Tibial nerve (tissue), 4 donors: ENCODE measurements around the gene BAZ2B. TPM values are rescaled to one million over a fixed set of nuclear protein-coding genes. Genes with fewer than 3 reads are reported as not detected.
A peak's percentile ranks its signal among the peaks of the same experiment; 100 is the strongest.

ENCODE experiments used
- DNase-seq, 2 donors: peaks; one replicate each; pipeline ENCODE4 v3.0.0-alpha.2; 2019; ENCODE audit warnings: low spot score in 2 of 2
- H3K27ac ChIP-seq, 4 donors: fragments of 200-600 bp; sonication (generic) in 3 of 4; one replicate each; pipeline ENCODE4 v1.5.1; 2017 to 2019; ENCODE audit warnings: mild to moderate bottlenecking in 1 of 4
- H3K27me3 ChIP-seq, 2 donors: fragments of 200-600 bp; sonication (generic) in 1 of 2; one replicate each; pipeline versions ENCODE4 v1.5.1 to v1.6.0; 2017 to 2019
- H3K36me3 ChIP-seq, 3 donors: fragments of 200-600 bp; sonication (generic); one replicate each; pipeline ENCODE4 v1.5.1; 2018 to 2019
- H3K4me1 ChIP-seq, 4 donors: fragments of 200-600 bp; sonication (generic) in 3 of 4; one replicate each; pipeline ENCODE4 v1.5.1; 2017 to 2019
- H3K4me3 ChIP-seq, 4 donors: fragments of 200-600 bp; sonication (generic) in 3 of 4; one replicate each; pipeline ENCODE4 v1.5.1; 2017 to 2019; ENCODE audit warnings: mild to moderate bottlenecking in 1 of 4, moderate library complexity in 1 of 4
- H3K9me3 ChIP-seq, 4 donors: fragments of 200-600 bp; sonication (generic) in 3 of 4; one replicate each; pipeline ENCODE4 v1.5.1; 2017 to 2019
- CTCF ChIP-seq, 5 experiments: fragments of 200-600 bp in 3 of 5; fragments of 450-650 bp in 2 of 5; sonication (generic) in 3 of 5; IDR thresholded peaks; one replicate each; pipeline ENCODE4 v1.5.1; 2016 to 2019; ENCODE audit warnings: antibody characterized with exemption in 5 of 5, mild to moderate bottlenecking in 3 of 5, moderate library complexity in 2 of 5
- EP300 ChIP-seq, 2 donors: sonication (generic); formaldehyde crosslinking; IDR thresholded peaks; one replicate each; pipeline ENCODE4 v1.6.1; 2017; ENCODE audit warnings: antibody characterized with exemption in 2 of 2, mild to moderate bottlenecking in 1 of 2
- POLR2A ChIP-seq, 2 donors: fragments of 450-650 bp; IDR thresholded peaks; one replicate each; pipeline ENCODE4 v1.6.1; 2017; ENCODE audit warnings: antibody characterized with exemption in 2 of 2, mild to moderate bottlenecking in 2 of 2, moderate library complexity in 2 of 2
- WGBS, 2 donors: methylation state at CpG; one replicate each; pipeline ENCODE4 v1.1.5; 2018; 5-methylcytosine and 5-hydroxymethylcytosine counted together
- total RNA-seq, 4 donors: library from RNA; depleted of rRNA; stranded (reverse); fragments of >200 nt; gene quantifications; one replicate each; pipeline ENCODE4 v1.1.0, GENCODE V29; 2016

Gene BAZ2B
- total RNA-seq, 4 donors from 2014 or later: 98.4 to 135 (median 114) TPM

DNA sequence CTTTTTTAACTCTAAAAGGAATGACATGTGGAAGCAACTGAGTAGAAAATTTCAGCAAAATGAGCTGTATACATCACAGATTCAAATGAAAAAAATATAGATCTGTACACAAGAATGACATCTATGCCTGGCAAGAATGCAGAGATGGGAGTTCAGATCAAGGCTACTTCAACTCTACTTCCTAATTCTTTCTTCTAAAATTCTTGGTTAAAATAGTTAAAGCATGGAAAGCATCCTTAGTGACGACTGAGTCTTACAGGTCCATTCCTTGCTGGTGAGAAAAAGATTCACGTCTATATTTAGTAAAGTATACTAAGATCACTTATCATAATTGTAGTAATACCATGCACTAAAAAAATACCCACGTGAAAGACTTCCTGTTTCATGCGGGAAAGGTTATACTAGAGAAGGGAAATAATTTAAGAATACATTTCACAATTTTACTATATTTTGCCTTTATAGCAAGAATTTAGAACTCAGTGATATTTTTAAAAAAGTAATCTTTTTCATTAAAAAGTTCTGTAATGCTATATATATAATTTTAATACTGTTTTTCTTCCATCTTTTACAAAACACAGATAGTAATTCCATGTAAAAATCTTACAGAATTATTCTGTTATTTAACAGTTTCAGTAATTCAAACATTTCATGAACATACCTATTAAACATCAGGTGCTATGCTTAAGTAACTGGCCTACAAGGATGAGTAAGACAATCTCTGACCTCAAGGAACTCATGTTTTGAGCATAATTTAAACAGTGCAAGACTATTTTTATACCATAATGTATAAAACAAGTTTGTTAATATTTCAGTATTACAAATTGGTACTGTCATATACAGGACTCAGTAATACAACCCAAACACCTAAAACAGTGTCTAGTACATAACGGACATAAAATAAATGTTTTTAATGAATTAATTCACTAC, 159.6 kb downstream of the BAZ2B start:
- DNase-seq: no peak
- Histone ChIP-seq H3K4me3 (no peak overlapping the region), H3K9me3 (no peaks in the 10 kb centered on the region), H3K27me3 (no peaks in the 10 kb centered on the region), H3K27ac (no peak overlapping the region), H3K36me3 (no peaks in the 10 kb centered on the region), H3K4me1 (peaks cover 0 to 27% (median 8%) of the 10 kb centered on the region in 4 donors)
- WGBS, 2 donors: 46 to 53% methylated on average over 5 of the region's 5 CpGs
- TF ChIP-seq POLR2A (IDR thresholded peaks at IDR 0.05) (no peak), EP300 (IDR thresholded peaks at IDR 0.05) (no peak), CTCF (IDR thresholded peaks at IDR 0.05) (no peak)

- Histone ChIP-seq H3K27me3 (no peaks in the 10 kb centered on the region), H3K27ac (peak overlapping the region in 1 of 4 donors; percentile 29), H3K4me3 (no peak overlapping the region), H3K9me3 (no peaks in the 10 kb centered on the region), H3K36me3 (no peaks in the 10 kb centered on the region), H3K4me1 (peaks cover 0 to 27% (median 8%) of the 10 kb centered on the region in 4 donors)
- TF ChIP-seq POLR2A (IDR thresholded peaks at IDR 0.05) (no peak), EP300 (IDR thresholded peaks at IDR 0.05) (no peak), CTCF (IDR thresholded peaks at IDR 0.05) (no peak)
- no peak for DNase-seq
Measured at GRCh38 chr2:159455330-159455918, 160.9 kb downstream of the BAZ2B start.

DNA sequence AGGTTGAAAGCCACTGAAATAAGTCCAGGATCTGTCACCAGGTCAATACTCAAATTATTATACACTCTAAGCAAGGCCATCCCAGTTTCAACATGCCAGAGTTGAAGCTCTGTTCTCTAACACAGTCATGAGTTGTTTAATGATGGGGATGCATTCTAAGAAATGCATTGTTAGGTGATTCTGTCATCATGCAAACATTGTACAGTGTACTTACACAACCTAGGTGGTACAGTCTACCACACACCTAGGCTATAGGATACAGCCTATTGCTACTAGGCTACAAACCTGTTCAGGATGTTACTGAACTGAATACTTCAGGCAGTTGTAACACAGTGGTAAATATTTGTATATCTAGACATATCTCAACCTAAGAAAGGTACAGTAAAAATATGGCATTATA, 162.2 kb downstream of the BAZ2B start:
- H3K4me1 ChIP-seq: peaks cover 0 to 27% (median 7%) of the 10 kb centered on the region in 4 donors
- no peak for TF ChIP-seq EP300 (IDR thresholded peaks at IDR 0.05)
- no peak for TF ChIP-seq POLR2A (IDR thresholded peaks at IDR 0.05)
- no peak for TF ChIP-seq CTCF (IDR thresholded peaks at IDR 0.05)
- H3K9me3 ChIP-seq: no peaks in the 10 kb centered on the region
- DNase-seq: no peak
- no peaks in the 10 kb centered on the region for H3K36me3 ChIP-seq
- H3K4me3 ChIP-seq: no peak overlapping the region
- no peaks in the 10 kb centered on the region for H3K27me3 ChIP-seq
- H3K27ac ChIP-seq: no peak overlapping the region

GRCh38 chr2:159450180-159450579, 166.2 kb downstream of the BAZ2B start:
- 82 to 83% methylated on average over 3 of the region's 3 CpGs for WGBS, 2 donors
- H3K4me3 ChIP-seq: no peak overlapping the region

DNA sequence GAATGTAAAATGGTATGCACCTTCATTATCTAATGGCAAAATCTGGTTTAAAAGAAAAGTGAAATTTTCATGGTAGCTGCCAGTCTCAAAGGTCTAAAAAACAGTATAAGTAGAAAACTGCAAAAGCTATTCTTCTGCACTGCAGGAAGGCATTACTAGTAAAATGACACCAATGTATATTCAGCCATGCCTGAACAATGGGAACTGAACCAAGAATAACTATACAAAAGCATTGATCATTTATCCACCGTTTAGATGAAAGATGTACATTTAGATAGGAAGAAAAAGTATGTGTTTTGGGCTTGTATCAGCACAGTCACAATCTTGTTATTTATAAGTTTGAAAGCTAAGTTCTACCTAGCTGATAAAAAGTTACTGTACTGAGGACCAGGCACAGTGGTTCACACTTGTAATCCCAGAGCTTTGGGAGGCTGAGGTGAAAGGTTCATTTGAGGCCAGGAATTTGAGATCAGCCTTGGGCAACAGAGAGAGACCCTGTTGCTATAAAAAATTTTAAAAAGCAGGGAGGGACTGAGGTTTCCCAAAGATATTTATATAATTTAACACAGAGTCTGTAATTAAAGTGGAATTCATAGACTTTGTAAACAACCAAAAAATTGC, 166.7 kb downstream of the BAZ2B start:
- Histone ChIP-seq H3K9me3 (no peaks in the 10 kb centered on the region), H3K4me1 (no peaks in the 10 kb centered on the region), H3K27ac (no peak overlapping the region), H3K36me3 (peaks cover 0 to 39% (median 8%) of the 10 kb centered on the region in 3 donors), H3K4me3 (no peak overlapping the region), H3K27me3 (no peaks in the 10 kb centered on the region)
- no peak for DNase-seq
- no peak for TF ChIP-seq POLR2A (IDR thresholded peaks at IDR 0.05)
- TF ChIP-seq CTCF (IDR thresholded peaks at IDR 0.05): no peak
- TF ChIP-seq EP300 (IDR thresholded peaks at IDR 0.05): no peak
- 0% methylated on average over 1 of the region's 1 CpG for WGBS, 2 donors

More at GRCh38 chr2:159450180-159450579, 166.2 kb downstream of the BAZ2B start:
- Histone ChIP-seq H3K27me3 (no peaks in the 10 kb centered on the region), H3K9me3 (no peaks in the 10 kb centered on the region), H3K27ac (no peak overlapping the region), H3K4me1 (peaks cover 0 to 2% (median 0%) of the 10 kb centered on the region in 4 donors), H3K36me3 (peaks cover 0 to 33% (median 5%) of the 10 kb centered on the region in 3 donors)
- no peak for DNase-seq
- TF ChIP-seq EP300 (IDR thresholded peaks at IDR 0.05) (no peak), POLR2A (IDR thresholded peaks at IDR 0.05) (no peak)
